GM23338 (cell line): ENCODE measurements around the gene DGAT2. TPM values are rescaled to one million over a fixed set of nuclear protein-coding genes. Genes with fewer than 3 reads are reported as not detected.

ENCODE experiments used
- ATAC-seq: fragments of 200-7000 bp; cut with Tn5 transposase; 3 replicates; pipeline ENCODE4 v1.9.1; 2020
- DNase-seq: peaks from one replicate; pipeline ENCODE4 v3.0.0-alpha.2; 2015; ENCODE audit warnings: low spot score
- H2AFZ ChIP-seq: fragments of 200-600 bp; sonication (generic); 2 replicates; pipeline ENCODE4 v1.8.0; 2016; ENCODE audit warnings: antibody characterized with exemption, mild to moderate bottlenecking, moderate library complexity
- H3F3A ChIP-seq: fragments of 200-600 bp; sonication (generic); replicated peaks from 2 replicates; pipeline ENCODE4 v1.8.0; 2017; ENCODE audit warnings: antibody characterized with exemption, mixed run types, low read depth
- H3K27ac ChIP-seq: fragments of 200-600 bp; sonication (generic); 2 replicates; pipeline ENCODE4 v1.6.1; 2016; ENCODE audit warnings: low read depth
- H3K27me3 ChIP-seq: fragments of 200-600 bp; sonication (generic); 2 replicates; pipeline ENCODE4 v1.8.0; 2016; ENCODE audit warnings: mild to moderate bottlenecking, mixed run types, moderate library complexity; ENCODE audit not compliant: insufficient read depth
- H3K36me3 ChIP-seq: fragments of 200-600 bp; sonication (generic); 2 replicates; pipeline ENCODE4 v1.8.0; 2016; ENCODE audit warnings: mild to moderate bottlenecking; ENCODE audit not compliant: insufficient read depth
- H3K4me1 ChIP-seq: fragments of 200-600 bp; sonication (generic); 2 replicates; pipeline ENCODE4 v1.8.0; 2016; ENCODE audit warnings: mild to moderate bottlenecking, moderate library complexity; ENCODE audit not compliant: insufficient read depth
- H3K4me2 ChIP-seq: fragments of 200-600 bp; sonication (generic); 2 replicates; pipeline ENCODE4 v1.7.1; 2017; ENCODE audit warnings: mixed run types
- H3K4me3 ChIP-seq: fragments of 200-600 bp; sonication (generic); 2 replicates; pipeline ENCODE4 v1.6.1; 2016; ENCODE audit warnings: mixed run types
- H3K79me2 ChIP-seq: fragments of 200-600 bp; sonication (generic); replicated peaks from 2 replicates; pipeline ENCODE4 v1.8.0; 2017; ENCODE audit warnings: mild to moderate bottlenecking; ENCODE audit not compliant: insufficient read depth
- H3K9me2 ChIP-seq: fragments of 200-600 bp; sonication (generic); 2 replicates; pipeline ENCODE4 v1.8.0; 2017; ENCODE audit not compliant: insufficient read depth
- H4K20me1 ChIP-seq: fragments of 200-600 bp; sonication (generic); replicated peaks from 2 replicates; pipeline ENCODE4 v1.8.0; 2017; ENCODE audit warnings: mild to moderate bottlenecking; ENCODE audit not compliant: insufficient read depth
- H3K27ac Mint-ChIP-seq: 2 replicates; pipeline ENCODE4 v1.8.0; 2020; ENCODE audit warnings: inconsistent platforms, mild to moderate bottlenecking, moderate library complexity, mixed read lengths
- H3K27me3 Mint-ChIP-seq: 3 replicates; pipeline ENCODE4 v1.8.0; 2022; ENCODE audit warnings: low read depth, mild to moderate bottlenecking, moderate library complexity, mixed read lengths, inconsistent platforms; ENCODE audit not compliant: insufficient read depth, poor library complexity
- H3K36me3 Mint-ChIP-seq: 3 replicates; pipeline ENCODE4 v1.8.0; 2021; ENCODE audit warnings: low read depth, mild to moderate bottlenecking, inconsistent platforms, moderate library complexity, mixed read lengths
- H3K4me1 Mint-ChIP-seq: 3 replicates; pipeline ENCODE4 v1.8.0; 2020; ENCODE audit warnings: mild to moderate bottlenecking, inconsistent platforms, mixed read lengths
- H3K4me3 Mint-ChIP-seq: 3 replicates; pipeline ENCODE4 v1.8.0; 2021; ENCODE audit warnings: moderate library complexity, mild to moderate bottlenecking, inconsistent platforms, mixed read lengths
- H3K9me3 Mint-ChIP-seq: 3 replicates; pipeline ENCODE4 v1.8.0; 2020; ENCODE audit warnings: moderate library complexity, mild to moderate bottlenecking, inconsistent platforms, mixed read lengths
- CREB1 ChIP-seq: fragments of 250-450 bp; sonication (Bioruptor Pico); IDR thresholded peaks from 2 replicates; pipeline ENCODE4 v1.5.0; 2020; ENCODE audit warnings: low read depth, mild to moderate bottlenecking, moderate library complexity
- EZH2 ChIP-seq: fragments of 200-600 bp; sonication (generic); IDR thresholded peaks from one replicate; pipeline ENCODE4 v1.8.0; 2017; ENCODE audit warnings: antibody characterized with exemption, mild to moderate bottlenecking, low read depth; ENCODE audit not compliant: unreplicated experiment
- EZH2phosphoT487 ChIP-seq: fragments of 200-600 bp; sonication (generic); IDR thresholded peaks from one replicate; pipeline ENCODE4 v1.8.1; 2018; ENCODE audit warnings: antibody characterized with exemption; ENCODE audit not compliant: unreplicated experiment
- JUNB ChIP-seq: IDR thresholded peaks from one replicate; pipeline ENCODE4 v1.6.1; 2016; ENCODE audit warnings: antibody characterized with exemption; ENCODE audit not compliant: unreplicated experiment
- NANOG ChIP-seq: IDR thresholded peaks from 2 replicates; pipeline ENCODE4 v1.6.1; 2016; ENCODE audit warnings: antibody characterized with exemption, borderline replicate concordance
- POLR2AphosphoS5 ChIP-seq: IDR thresholded peaks from 2 replicates; pipeline ENCODE4 v1.6.1; 2016; ENCODE audit warnings: antibody characterized with exemption, low read depth
- STAT1 ChIP-seq: IDR thresholded peaks from one replicate; pipeline ENCODE4 v1.6.1; 2016; ENCODE audit warnings: antibody characterized with exemption; ENCODE audit not compliant: unreplicated experiment
- ZNF114 ChIP-seq: fragments of 250-450 bp; sonication (Bioruptor Pico); IDR thresholded peaks from 2 replicates; pipeline ENCODE4 v1.5.0; 2020; ENCODE audit warnings: mild to moderate bottlenecking, moderate library complexity
- ZNF331 ChIP-seq: fragments of 250-450 bp; sonication (Bioruptor Pico); IDR thresholded peaks from 2 replicates; pipeline ENCODE4 v1.5.0; 2020; ENCODE audit warnings: low read depth, mild to moderate bottlenecking, moderate library complexity
- polyA plus RNA-seq: library from polyadenylated mRNA; unstranded; fragments of >200 nt; fragmentation: Nextera tagmentation; extraction: Ambion mirVana; gene quantifications from 2 replicates; pipeline ENCODE4 v1.2.1, GENCODE V29; 2016
- total RNA-seq: library from RNA; depleted of rRNA; stranded (reverse); fragments of >200 nt; shearing (Covaris generic); gene quantifications from 2 replicates; pipeline ENCODE4 v1.2.3, GENCODE V29; 2014
- TF ChIP-seq, protein P1 (sequence below): IDR thresholded peaks from 2 replicates; pipeline ENCODE4 v1.6.1; 2016; ENCODE audit warnings: antibody characterized with exemption
- TF ChIP-seq, protein P2 (sequence below): IDR thresholded peaks from one replicate; pipeline ENCODE4 v1.6.1; 2018; ENCODE audit warnings: antibody characterized with exemption; ENCODE audit not compliant: unreplicated experiment
- TF ChIP-seq, protein P3 (sequence below), 2 experiments: fragments of 200-600 bp in 1 of 2; sonication (generic) in 1 of 2; conservative IDR thresholded peaks; 2 replicates each; pipeline versions ENCODE4 v1.5.1 to v1.6.1; 2016 to 2017; ENCODE audit warnings: antibody characterized with exemption in 2 of 2, low read depth in 2 of 2, mild to moderate bottlenecking in 2 of 2, moderate library complexity in 1 of 2
- TF ChIP-seq, protein P4 (sequence below): fragments of 250-450 bp; sonication (Bioruptor Pico); IDR thresholded peaks from 2 replicates; pipeline ENCODE4 v1.5.0; 2020; ENCODE audit warnings: mild to moderate bottlenecking, moderate library complexity

The DGAT2 gene
- total and polyA plus RNA-seq, 2 experiments from 2014 or later, result 1.9 to 2.6 TPM

DNA sequence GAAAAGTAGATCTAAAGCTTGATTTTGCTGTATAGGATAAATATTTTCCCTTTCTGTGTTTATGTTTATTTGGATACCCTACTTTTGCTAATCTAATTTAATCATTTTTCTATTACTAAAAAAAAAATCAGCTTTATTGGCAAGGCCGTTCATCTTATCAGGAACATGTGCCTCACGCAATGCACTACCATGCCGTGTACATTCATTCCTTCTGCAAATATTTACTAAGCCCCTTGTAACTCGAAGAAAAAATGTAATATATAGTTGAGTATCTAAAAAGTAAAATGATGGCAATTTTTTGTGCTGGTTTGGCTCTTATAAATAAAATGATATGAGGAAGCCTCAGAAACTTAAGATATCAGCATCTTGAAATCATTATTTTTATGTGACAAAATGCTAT, 55.4 kb downstream of the DGAT2 start:
- DNase-seq, result no peak
- peaks cover 3% of the 10 kb centered on the region; the same call in 1 of the 3 replicates for H3K4me1 Mint-ChIP-seq
- Histone ChIP-seq H3K4me3 (no peak overlapping the region), H3K27me3 (no peaks in the 10 kb centered on the region), H4K20me1 (peaks cover 7% of the 10 kb centered on the region; the same call in 1 of the 2 replicates), H2AFZ (no peak overlapping the region), H3F3A (no peaks in the 10 kb centered on the region), H3K27ac (no peak overlapping the region), H3K4me1 (no peaks in the 10 kb centered on the region), H3K79me2 (peaks cover 74% of the 10 kb centered on the region), H3K9me2 (no peaks in the 10 kb centered on the region), H3K36me3 (no peaks in the 10 kb centered on the region), H3K4me2 (no peak overlapping the region)
- no peaks in the 10 kb centered on the region for H3K9me3 Mint-ChIP-seq
- no peak overlapping the region for H3K4me3 Mint-ChIP-seq
- H3K27me3 Mint-ChIP-seq, result peaks cover 4% of the 10 kb centered on the region
- 0 out of 3 replicates have a peak, but pooled peaks cover 3% of the 10 kb centered on the region for H3K36me3 Mint-ChIP-seq
- no peak for ATAC-seq
- TF ChIP-seq ZNF114 (CRISPR knock-in tag), result no peak
- TF ChIP-seq, protein P1, sequence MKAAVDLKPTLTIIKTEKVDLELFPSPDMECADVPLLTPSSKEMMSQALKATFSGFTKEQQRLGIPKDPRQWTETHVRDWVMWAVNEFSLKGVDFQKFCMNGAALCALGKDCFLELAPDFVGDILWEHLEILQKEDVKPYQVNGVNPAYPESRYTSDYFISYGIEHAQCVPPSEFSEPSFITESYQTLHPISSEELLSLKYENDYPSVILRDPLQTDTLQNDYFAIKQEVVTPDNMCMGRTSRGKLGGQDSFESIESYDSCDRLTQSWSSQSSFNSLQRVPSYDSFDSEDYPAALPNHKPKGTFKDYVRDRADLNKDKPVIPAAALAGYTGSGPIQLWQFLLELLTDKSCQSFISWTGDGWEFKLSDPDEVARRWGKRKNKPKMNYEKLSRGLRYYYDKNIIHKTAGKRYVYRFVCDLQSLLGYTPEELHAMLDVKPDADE, result no peak
- TF ChIP-seq, protein P2, sequence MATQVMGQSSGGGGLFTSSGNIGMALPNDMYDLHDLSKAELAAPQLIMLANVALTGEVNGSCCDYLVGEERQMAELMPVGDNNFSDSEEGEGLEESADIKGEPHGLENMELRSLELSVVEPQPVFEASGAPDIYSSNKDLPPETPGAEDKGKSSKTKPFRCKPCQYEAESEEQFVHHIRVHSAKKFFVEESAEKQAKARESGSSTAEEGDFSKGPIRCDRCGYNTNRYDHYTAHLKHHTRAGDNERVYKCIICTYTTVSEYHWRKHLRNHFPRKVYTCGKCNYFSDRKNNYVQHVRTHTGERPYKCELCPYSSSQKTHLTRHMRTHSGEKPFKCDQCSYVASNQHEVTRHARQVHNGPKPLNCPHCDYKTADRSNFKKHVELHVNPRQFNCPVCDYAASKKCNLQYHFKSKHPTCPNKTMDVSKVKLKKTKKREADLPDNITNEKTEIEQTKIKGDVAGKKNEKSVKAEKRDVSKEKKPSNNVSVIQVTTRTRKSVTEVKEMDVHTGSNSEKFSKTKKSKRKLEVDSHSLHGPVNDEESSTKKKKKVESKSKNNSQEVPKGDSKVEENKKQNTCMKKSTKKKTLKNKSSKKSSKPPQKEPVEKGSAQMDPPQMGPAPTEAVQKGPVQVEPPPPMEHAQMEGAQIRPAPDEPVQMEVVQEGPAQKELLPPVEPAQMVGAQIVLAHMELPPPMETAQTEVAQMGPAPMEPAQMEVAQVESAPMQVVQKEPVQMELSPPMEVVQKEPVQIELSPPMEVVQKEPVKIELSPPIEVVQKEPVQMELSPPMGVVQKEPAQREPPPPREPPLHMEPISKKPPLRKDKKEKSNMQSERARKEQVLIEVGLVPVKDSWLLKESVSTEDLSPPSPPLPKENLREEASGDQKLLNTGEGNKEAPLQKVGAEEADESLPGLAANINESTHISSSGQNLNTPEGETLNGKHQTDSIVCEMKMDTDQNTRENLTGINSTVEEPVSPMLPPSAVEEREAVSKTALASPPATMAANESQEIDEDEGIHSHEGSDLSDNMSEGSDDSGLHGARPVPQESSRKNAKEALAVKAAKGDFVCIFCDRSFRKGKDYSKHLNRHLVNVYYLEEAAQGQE, result no peak
- no peak for TF ChIP-seq ZNF331
- TF ChIP-seq, protein P3, sequence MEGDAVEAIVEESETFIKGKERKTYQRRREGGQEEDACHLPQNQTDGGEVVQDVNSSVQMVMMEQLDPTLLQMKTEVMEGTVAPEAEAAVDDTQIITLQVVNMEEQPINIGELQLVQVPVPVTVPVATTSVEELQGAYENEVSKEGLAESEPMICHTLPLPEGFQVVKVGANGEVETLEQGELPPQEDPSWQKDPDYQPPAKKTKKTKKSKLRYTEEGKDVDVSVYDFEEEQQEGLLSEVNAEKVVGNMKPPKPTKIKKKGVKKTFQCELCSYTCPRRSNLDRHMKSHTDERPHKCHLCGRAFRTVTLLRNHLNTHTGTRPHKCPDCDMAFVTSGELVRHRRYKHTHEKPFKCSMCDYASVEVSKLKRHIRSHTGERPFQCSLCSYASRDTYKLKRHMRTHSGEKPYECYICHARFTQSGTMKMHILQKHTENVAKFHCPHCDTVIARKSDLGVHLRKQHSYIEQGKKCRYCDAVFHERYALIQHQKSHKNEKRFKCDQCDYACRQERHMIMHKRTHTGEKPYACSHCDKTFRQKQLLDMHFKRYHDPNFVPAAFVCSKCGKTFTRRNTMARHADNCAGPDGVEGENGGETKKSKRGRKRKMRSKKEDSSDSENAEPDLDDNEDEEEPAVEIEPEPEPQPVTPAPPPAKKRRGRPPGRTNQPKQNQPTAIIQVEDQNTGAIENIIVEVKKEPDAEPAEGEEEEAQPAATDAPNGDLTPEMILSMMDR (conservative IDR thresholded peaks at IDR 0.05; ENCODE audit: low read depth in 2 of 2), result no peak
- no peak for TF ChIP-seq STAT1
- no peak for TF ChIP-seq NANOG
- TF ChIP-seq POLR2AphosphoS5, result no peak
- TF ChIP-seq, protein P4, sequence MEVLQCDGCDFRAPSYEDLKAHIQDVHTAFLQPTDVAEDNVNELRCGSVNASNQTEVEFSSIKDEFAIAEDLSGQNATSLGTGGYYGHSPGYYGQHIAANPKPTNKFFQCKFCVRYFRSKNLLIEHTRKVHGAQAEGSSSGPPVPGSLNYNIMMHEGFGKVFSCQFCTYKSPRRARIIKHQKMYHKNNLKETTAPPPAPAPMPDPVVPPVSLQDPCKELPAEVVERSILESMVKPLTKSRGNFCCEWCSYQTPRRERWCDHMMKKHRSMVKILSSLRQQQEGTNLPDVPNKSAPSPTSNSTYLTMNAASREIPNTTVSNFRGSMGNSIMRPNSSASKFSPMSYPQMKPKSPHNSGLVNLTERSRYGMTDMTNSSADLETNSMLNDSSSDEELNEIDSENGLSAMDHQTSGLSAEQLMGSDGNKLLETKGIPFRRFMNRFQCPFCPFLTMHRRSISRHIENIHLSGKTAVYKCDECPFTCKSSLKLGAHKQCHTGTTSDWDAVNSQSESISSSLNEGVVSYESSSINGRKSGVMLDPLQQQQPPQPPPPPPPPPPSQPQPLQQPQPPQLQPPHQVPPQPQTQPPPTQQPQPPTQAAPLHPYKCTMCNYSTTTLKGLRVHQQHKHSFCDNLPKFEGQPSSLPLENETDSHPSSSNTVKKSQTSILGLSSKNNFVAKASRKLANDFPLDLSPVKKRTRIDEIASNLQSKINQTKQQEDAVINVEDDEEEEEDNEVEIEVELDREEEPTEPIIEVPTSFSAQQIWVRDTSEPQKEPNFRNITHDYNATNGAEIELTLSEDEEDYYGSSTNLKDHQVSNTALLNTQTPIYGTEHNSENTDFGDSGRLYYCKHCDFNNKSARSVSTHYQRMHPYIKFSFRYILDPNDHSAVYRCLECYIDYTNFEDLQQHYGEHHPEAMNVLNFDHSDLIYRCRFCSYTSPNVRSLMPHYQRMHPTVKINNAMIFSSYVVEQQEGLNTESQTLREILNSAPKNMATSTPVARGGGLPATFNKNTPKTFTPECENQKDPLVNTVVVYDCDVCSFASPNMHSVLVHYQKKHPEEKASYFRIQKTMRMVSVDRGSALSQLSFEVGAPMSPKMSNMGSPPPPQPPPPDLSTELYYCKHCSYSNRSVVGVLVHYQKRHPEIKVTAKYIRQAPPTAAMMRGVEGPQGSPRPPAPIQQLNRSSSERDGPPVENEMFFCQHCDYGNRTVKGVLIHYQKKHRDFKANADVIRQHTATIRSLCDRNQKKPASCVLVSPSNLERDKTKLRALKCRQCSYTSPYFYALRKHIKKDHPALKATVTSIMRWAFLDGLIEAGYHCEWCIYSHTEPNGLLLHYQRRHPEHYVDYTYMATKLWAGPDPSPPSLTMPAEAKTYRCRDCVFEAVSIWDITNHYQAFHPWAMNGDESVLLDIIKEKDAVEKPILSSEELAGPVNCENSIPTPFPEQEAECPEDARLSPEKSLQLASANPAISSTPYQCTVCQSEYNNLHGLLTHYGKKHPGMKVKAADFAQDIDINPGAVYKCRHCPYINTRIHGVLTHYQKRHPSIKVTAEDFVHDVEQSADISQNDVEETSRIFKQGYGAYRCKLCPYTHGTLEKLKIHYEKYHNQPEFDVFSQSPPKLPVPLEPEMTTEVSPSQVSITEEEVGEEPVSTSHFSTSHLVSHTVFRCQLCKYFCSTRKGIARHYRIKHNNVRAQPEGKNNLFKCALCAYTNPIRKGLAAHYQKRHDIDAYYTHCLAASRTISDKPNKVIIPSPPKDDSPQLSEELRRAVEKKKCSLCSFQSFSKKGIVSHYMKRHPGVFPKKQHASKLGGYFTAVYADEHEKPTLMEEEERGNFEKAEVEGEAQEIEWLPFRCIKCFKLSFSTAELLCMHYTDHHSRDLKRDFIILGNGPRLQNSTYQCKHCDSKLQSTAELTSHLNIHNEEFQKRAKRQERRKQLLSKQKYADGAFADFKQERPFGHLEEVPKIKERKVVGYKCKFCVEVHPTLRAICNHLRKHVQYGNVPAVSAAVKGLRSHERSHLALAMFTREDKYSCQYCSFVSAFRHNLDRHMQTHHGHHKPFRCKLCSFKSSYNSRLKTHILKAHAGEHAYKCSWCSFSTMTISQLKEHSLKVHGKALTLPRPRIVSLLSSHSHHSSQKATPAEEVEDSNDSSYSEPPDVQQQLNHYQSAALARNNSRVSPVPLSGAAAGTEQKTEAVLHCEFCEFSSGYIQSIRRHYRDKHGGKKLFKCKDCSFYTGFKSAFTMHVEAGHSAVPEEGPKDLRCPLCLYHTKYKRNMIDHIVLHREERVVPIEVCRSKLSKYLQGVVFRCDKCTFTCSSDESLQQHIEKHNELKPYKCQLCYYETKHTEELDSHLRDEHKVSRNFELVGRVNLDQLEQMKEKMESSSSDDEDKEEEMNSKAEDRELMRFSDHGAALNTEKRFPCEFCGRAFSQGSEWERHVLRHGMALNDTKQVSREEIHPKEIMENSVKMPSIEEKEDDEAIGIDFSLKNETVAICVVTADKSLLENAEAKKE (CRISPR knock-in tag), result no peak
- TF ChIP-seq CREB1 (CRISPR knock-in tag), result no peak
- no peak for TF ChIP-seq JUNB
- no peak for TF ChIP-seq EZH2
- TF ChIP-seq EZH2phosphoT487, result no peak
- no peak overlapping the region for H3K27ac Mint-ChIP-seq
